ENCODE results near the gene MAL. TPM values are rescaled to one million over a fixed set of nuclear protein-coding genes. Genes with fewer than 3 reads are reported as not detected.

Gene MAL
- total RNA-seq, 4 donors from 2014 or later: 469 to 1,903 (median 516) TPM

GRCh38 chr2:95057535-95058370 is 32.2 kb downstream of the MAL start:
- H3K4me1 ChIP-seq: peaks cover 12 to 70% (median 17%) of the 10 kb centered on the region in 3 donors
- H3K27me3 ChIP-seq: peaks cover 0 to 18% (median 0%) of the 10 kb centered on the region in 4 donors
- TF ChIP-seq POLR2A (IDR thresholded peaks at IDR 0.05): no peak
- no peak for TF ChIP-seq CTCF (IDR thresholded peaks at IDR 0.05)
- WGBS, 2 donors: 79 to 86% methylated on average over 18 to 19 of the region's 28 CpGs
- peak overlapping the region in 2 of 4 donors; percentile 76 for H3K27ac ChIP-seq
- peaks cover 0 to 6% (median 0%) of the 10 kb centered on the region in 3 donors for H3K36me3 ChIP-seq
- no peak overlapping the region for H3K4me3 ChIP-seq
- intact Hi-C loops (cut with DNase I): no loop called here
- DNase-seq: no peak
- no peaks in the 10 kb centered on the region for H3K9me3 ChIP-seq

GRCh38 chr2:95058466-95058988 is 33.0 kb downstream of the MAL start:
- intact Hi-C loops (cut with DNase I): no loop called here
- H3K9me3 ChIP-seq: no peaks in the 10 kb centered on the region
- TF ChIP-seq CTCF (IDR thresholded peaks at IDR 0.05) (no peak), POLR2A (IDR thresholded peaks at IDR 0.05) (no peak)
- H3K36me3 ChIP-seq: no peaks in the 10 kb centered on the region
- no peak overlapping the region for H3K4me3 ChIP-seq
- peaks cover 0 to 14% (median 0%) of the 10 kb centered on the region in 4 donors for H3K27me3 ChIP-seq
- peaks cover 12 to 72% (median 19%) of the 10 kb centered on the region in 3 donors for H3K4me1 ChIP-seq
- peak overlapping the region in 3 of 4 donors; percentile 29 to 76 (median 76) for H3K27ac ChIP-seq
- no peak for DNase-seq
- 80 to 93% methylated on average over 4 to 8 of the region's 9 CpGs for WGBS, 2 donors

GRCh38 chr2:95058989-95059641 is 33.6 kb downstream of the MAL start:
- DNase-seq: no peak
- Histone ChIP-seq H3K4me1 (peaks cover 12 to 78% (median 22%) of the 10 kb centered on the region in 3 donors), H3K4me3 (no peak overlapping the region), H3K27me3 (peaks cover 0 to 14% (median 0%) of the 10 kb centered on the region in 4 donors), H3K9me3 (no peaks in the 10 kb centered on the region), H3K27ac (peak overlapping the region in 3 of 4 donors; percentile 29 to 76 (median 76)), H3K36me3 (no peaks in the 10 kb centered on the region)
- WGBS, 2 donors: 49 to 71% methylated on average over 4 to 6 of the region's 11 CpGs
- intact Hi-C loops (cut with DNase I): no loop called here
- TF ChIP-seq POLR2A (IDR thresholded peaks at IDR 0.05): no peak
- TF ChIP-seq CTCF (IDR thresholded peaks at IDR 0.05): no peak

GRCh38 chr2:95059656-95060370 is 34.3 kb downstream of the MAL start:
- 86 to 93% methylated on average over 4 to 9 of the region's 12 CpGs for WGBS, 2 donors
- no peak for DNase-seq
- peak in 1 of 6 experiments; percentile 8 for TF ChIP-seq CTCF (IDR thresholded peaks at IDR 0.05)
- TF ChIP-seq POLR2A (IDR thresholded peaks at IDR 0.05): no peak
- Histone ChIP-seq H3K4me3 (no peak overlapping the region), H3K36me3 (no peaks in the 10 kb centered on the region), H3K4me1 (peaks cover 12 to 82% (median 22%) of the 10 kb centered on the region in 3 donors), H3K9me3 (no peaks in the 10 kb centered on the region), H3K27ac (peak overlapping the region in 2 of 4 donors; percentile 76), H3K27me3 (peaks cover 0 to 14% (median 0%) of the 10 kb centered on the region in 4 donors)
- intact Hi-C loops (cut with DNase I): no loop called here

All from esophagus squamous epithelium (tissue), 5 donors.